Activated naive CD4-positive, alpha-beta T cell treated with anti-CD3 and anti-CD28 coated beads, Interleukin-2, amount 10 ng/mL, durations not matched to agents 7 days and 5 days (primary cell): Measurements from ENCODE around the gene PIGB.
A peak's percentile ranks its signal among the peaks of the same experiment; 100 is the strongest.
"Not testable (repeated sequence)": the region's sequence is repeated elsewhere in the genome, so short reads cannot be mapped to it uniquely, and the experiment has no call there.

Experiments used
- CTCF ChIA-PET: fragments of 350-600 bp; sonication (Branson Sonifier 250); formaldehyde crosslinking; loops from one replicate; lab custom pipeline; 2021; ENCODE audit warnings: antibody characterized with exemption; lab: Charles Lee
- DNase-seq: peaks from one replicate; pipeline ENCODE4 v3.0.0-alpha.2; 2020
- H3K27ac Mint-ChIP-seq: one replicate; pipeline ENCODE4 v1.8.0; 2021; ENCODE audit warnings: mild to moderate bottlenecking, moderate library complexity, mixed read lengths
- H3K27me3 Mint-ChIP-seq: one replicate; pipeline ENCODE4 v1.8.0; 2021; ENCODE audit warnings: mild to moderate bottlenecking, mixed read lengths
- H3K36me3 Mint-ChIP-seq: one replicate; pipeline ENCODE4 v1.8.0; 2021; ENCODE audit warnings: mixed read lengths
- H3K4me1 Mint-ChIP-seq: one replicate; pipeline ENCODE4 v1.8.0; 2021; ENCODE audit warnings: mixed read lengths
- H3K4me3 Mint-ChIP-seq: one replicate; pipeline ENCODE4 v1.8.0; 2021; ENCODE audit warnings: mild to moderate bottlenecking, moderate library complexity, mixed read lengths
- H3K9me3 Mint-ChIP-seq: one replicate; pipeline ENCODE4 v1.8.0; 2021; ENCODE audit warnings: mixed read lengths

PIGB gene

DNA sequence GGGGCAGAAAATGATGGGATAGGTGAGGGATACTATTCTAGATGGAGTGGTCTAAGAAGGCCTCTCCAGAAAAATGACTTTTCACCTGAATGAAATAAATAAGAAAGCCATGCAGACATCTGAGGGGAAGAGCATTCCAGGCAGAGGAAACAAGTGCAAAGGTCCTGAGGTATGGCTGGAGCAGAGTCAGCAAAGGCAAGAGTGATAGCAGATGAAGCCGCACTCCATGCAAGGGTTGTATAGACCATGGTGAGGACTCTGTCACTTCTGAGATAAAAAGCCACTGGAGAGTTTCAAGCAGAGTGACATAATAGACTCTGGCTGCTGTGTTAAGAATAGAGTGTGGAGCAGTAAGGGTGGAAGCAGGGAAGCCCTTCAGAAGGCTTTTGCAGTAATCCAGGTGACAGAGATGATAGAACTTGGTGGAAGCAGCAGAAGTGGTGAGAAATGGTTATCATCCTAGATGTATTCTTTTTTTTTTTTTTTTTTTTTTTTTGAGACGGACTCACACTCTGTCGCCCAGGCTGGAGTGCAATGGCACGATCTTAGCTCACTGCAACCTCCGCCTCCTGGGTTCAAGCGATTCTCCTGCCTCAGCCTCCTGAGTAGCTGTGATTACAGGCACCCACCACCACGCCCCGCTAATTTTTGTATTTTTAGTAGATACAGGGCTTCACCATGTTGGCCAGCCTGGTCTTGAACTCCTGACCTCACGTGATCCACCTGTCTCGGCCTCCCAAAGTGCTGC lies 32.4 kb upstream of the PIGB start:
- Mint-ChIP-seq H3K4me1 (peaks cover 72% of the 10 kb centered on the region), H3K36me3 (peaks cover 50% of the 10 kb centered on the region), H3K4me3 (peak overlapping the region; percentile 17)
- not testable (repeated sequence) for H3K27ac Mint-ChIP-seq, H3K9me3 Mint-ChIP-seq, H3K27me3 Mint-ChIP-seq, DNase-seq
- CTCF ChIA-PET: interaction anchor here (2.0 to 3.1 kb wide), 2 partner anchors 46 to 68 kb away, joined by 5 to 20 read pairs; no protein-coding TSS in a partner anchor

DNA sequence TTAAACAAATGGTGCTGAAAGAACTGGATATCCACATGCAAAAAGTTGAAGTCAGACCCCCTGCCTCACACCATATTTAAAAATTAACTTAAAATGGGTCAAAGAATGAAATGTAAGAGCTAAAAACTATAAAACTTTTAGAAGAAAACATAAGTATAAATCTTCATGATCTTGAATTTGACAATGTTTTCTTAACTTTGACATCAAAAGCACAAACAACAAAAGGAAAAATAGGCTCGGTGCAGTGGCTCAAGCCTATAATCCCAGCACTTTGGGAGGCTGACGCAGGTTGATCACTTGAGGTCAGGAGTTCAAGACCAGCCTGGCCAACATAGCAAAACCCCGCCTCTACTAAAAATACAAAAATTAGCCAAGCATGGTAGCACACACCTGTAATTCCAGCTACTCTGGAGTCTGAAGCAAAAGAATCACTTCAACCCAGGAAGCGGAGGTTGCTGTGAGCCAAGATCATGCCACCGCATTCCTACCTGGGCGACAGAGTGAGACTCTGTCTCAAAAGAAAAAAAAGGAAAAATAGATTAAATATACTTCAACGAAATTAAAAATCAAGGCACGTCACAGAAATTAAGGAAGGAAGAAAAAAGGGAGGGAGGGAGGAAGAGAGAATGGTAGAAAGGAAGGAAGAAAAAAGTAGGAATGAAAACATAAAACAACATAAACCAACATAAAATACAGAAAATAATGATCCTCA lies 30.9 kb upstream of the PIGB start:
- Mint-ChIP-seq H3K36me3 (peaks cover 43% of the 10 kb centered on the region), H3K4me3 (peak overlapping the region; percentile 91), H3K27ac (peak overlapping the region; percentile 91), H3K27me3 (no peaks in the 10 kb centered on the region), H3K4me1 (peaks cover 56% of the 10 kb centered on the region), H3K9me3 (no peaks in the 10 kb centered on the region)
- CTCF ChIA-PET: interaction anchor here (2.0 to 3.1 kb wide), 2 partner anchors 47 to 70 kb away, joined by 5 to 20 read pairs; no protein-coding TSS in a partner anchor
- DNase-seq: no peak

DNA sequence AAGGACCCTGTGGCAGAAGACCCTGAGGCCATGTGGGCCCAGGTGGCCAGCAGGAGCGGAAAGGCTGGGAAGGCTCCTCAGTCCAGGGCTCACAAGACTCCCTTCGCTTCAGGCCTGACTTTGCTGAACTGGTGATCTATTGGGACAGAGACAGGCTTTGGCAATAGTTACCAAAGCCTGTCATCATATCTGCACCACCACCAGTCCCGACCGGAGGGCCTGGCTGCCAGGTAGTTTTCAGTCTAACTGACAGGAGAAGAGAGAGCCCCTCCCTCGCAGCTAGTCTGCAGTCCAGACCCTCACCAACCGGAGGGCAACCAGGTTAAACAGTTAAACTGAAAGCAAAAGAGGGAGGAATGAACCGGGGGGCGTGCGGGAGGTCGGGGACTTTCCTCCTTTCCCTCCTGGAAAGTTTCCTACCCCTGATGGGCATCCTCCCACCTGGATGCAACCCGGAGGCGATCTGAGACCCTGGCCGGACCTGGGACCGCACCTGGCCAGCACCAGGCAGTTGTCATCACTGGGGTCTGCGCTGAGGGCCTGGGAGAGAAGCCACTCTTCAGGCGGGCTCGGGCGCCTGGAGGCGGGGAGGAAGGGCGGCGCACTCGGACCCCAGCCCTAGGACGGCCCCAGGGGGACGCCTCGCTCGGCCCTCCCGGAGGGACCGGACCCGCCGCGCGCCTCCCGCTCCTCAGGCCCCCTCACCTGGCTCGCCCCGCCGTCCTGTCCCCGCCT lies 29.8 kb upstream of the PIGB start:
- DNase-seq: peak; percentile 55
- H3K36me3 Mint-ChIP-seq: peaks cover 38% of the 10 kb centered on the region
- peak overlapping the region; percentile 91 for H3K4me3 Mint-ChIP-seq
- H3K4me1 Mint-ChIP-seq: peaks cover 46% of the 10 kb centered on the region
- H3K9me3 Mint-ChIP-seq: no peaks in the 10 kb centered on the region
- H3K27me3 Mint-ChIP-seq: no peaks in the 10 kb centered on the region
- peak overlapping the region; percentile 91 for H3K27ac Mint-ChIP-seq
- CTCF ChIA-PET: interaction anchor here (0.5 to 3.1 kb wide), 2 partner anchors 71 to 121 kb away, joined by 3 to 20 read pairs; no protein-coding TSS in a partner anchor

DNA sequence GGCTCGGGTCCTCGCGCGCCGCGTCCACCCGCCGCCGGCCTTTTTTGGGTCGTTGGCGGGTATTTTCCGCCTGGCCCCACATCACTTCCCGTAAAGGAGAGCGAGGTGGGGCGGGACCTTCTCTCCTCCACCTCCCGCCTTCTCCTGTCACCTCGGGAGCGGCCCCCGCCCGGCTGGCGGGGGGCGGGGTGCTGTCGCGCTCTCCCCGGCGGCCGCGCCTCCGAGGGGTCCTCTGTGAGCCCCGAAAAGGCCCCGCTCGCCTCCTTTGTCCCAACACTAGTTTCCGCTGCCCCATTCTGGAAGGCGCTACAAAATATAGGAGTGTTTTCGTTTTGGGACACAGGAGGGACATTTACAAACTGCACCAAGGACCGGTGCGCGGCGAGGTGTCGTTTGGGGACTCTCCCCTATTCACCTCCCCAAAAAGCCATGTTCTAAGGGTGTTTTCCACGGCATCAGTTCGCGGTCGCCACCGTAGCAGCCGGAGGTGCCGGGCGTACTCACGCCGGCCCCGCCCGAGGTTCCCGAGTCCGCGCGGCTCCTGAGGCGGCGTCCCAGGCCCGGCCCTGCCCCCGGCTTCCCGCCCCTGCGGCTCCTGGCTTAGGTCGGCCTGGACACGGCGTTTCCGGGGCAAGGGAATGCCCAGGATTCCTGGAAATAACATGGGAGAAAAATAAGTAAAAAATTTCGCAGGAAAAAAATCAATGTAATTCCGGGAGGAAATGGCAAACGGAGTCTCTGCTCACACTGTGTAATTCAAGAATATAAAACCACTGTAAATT lies 29.1 kb upstream of the PIGB start, which contains the start of gene RAB27A:
TSS of gene RAB27A (minus strand) at position 68 of the 782 bp plus-strand sequence. CDS start 54,879 bp downstream, outside the sequence.
- H3K36me3 Mint-ChIP-seq: peaks cover 31% of the 10 kb centered on the region
- CTCF ChIA-PET: interaction anchor here (1.1 to 1.9 kb wide), 4 partner anchors 13 to 145 kb away, joined by 4 to 30 read pairs (median 14); no protein-coding TSS in a partner anchor

DNA sequence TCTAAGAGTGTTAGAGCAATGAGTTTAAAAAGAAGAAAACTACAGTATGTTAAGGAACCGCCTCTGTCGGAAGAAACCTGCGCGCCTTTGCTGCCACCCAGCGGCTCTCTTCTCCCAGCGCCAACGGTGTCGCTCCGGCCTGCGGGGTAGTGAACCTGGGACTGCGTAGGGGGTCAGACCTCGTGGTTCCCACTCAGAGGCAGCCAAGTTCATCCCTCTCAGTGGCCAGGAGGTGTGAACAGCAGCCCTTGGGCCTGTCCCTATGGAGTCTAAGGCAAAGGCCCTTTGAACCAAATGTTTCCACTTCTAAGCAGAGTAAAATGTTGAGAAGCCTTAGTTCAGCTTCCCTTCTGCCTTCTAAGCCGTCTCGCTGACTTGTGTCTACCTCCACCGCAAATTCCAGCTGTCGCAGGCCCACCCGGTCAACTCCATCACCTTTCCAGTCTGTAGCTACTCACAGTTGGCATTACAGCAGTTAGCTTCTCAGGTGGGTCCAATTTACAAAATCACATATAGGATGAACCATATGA lies 28.4 kb upstream of the PIGB start:
- peak overlapping the region; percentile 91 for H3K4me3 Mint-ChIP-seq

More for the DNA sequence above, 29.1 kb upstream of the PIGB start, which contains the start of gene RAB27A:
- Mint-ChIP-seq H3K4me1 (peaks cover 39% of the 10 kb centered on the region), H3K9me3 (no peaks in the 10 kb centered on the region), H3K27ac (peak within 1 kb of the TSS; percentile 91), H3K4me3 (peak within 1 kb of the TSS; percentile 91), H3K27me3 (peaks cover 1% of the 10 kb centered on the region)
- DNase-seq: peak; percentile 87

DNA sequence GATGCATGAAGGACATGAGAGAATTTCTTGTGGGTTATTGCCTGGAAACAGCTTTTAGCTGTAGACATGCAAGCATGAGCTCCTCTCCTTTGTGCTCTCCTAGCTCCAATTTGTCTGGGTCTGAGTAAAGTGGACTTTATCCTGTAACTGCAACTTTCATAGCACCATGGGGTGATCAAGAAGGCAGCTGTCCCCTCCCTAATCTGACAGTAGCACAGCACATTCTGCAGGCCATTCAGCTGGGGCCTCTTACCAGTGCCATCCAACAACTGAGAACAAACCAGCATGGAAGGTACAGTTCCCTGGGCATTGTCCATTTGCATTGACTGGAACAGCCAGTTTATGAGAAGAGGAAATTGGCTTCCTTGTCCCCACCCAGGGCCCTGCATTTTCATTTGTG lies 21.7 kb upstream of the PIGB start:
- Mint-ChIP-seq H3K4me1 (no peaks in the 10 kb centered on the region), H3K9me3 (no peaks in the 10 kb centered on the region), H3K27me3 (peaks cover 4% of the 10 kb centered on the region), H3K4me3 (no peak overlapping the region), H3K27ac (no peak overlapping the region), H3K36me3 (no peaks in the 10 kb centered on the region)
- no peak for DNase-seq
- CTCF ChIA-PET: no interaction called here

More for the DNA sequence above, 28.4 kb upstream of the PIGB start:
- CTCF ChIA-PET: interaction anchor here (0.7 to 1.9 kb wide), 14 partner anchors 13 to 149 kb away, joined by 3 to 30 read pairs (median 4); partner anchors contain the start of gene RSL24D1
- DNase-seq: peak; percentile 88
- Mint-ChIP-seq H3K9me3 (no peaks in the 10 kb centered on the region), H3K27ac (peak overlapping the region; percentile 91), H3K36me3 (peaks cover 26% of the 10 kb centered on the region), H3K27me3 (peaks cover 4% of the 10 kb centered on the region), H3K4me1 (peaks cover 32% of the 10 kb centered on the region)

DNA sequence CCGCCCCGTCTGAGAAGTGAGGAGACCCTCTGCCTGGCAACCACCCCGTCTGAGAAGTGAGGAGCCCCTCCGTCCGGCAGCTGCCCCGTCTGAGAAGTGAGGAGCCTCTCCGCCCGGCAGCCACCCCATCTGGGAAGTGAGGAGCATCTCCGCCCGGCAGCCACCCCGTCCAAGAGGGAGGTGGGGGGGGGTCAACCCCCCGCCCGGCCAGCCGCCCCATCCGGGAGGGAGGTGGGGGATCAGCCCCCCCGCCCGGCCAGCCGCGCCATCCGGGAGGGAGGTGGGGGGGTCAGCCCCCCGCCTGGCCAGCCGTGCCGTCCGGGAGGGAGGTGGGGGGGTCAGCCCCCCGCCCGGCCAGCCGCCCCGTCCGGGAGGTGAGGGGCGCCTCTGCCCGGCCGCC lies 16.2 kb upstream of the PIGB start:
- peaks cover 16% of the 10 kb centered on the region for H3K36me3 Mint-ChIP-seq
- DNase-seq, H3K4me3 Mint-ChIP-seq, H3K27me3 Mint-ChIP-seq, H3K4me1 Mint-ChIP-seq, H3K9me3 Mint-ChIP-seq, CTCF ChIA-PET, H3K27ac Mint-ChIP-seq: not testable (repeated sequence)

DNA sequence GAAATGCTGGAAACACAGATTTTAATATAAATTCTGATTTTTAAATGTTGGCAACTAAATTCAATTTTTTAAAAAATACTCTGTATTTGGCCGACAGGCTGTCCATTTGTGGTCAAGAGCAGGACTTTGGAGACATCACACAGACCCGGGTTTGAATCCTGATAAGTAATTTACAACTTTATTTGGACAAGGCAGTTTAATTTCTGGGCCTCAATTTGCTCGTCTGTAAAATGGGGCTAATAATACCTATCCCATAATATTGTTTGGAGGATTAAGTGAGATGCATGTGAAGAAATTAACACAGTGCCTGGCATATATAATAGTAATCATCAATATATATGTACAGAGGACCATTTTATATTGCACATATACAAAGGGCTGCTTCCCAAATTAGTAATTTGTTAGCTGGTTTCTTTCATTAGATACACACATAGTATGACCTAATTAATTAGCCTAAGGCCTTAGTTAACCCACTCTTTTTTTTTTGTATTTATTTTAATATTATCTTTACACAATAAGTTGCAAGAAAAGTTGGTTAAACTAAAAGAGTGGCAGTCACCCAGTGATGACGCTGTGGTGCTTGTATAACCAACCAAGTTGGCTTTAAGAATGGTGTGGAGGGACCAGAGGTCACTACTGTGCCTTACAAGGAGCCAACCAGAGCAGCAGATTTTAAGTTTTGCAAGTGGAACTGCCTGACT lies 665 bp downstream of the PIGB start:
- no peaks in the 10 kb centered on the region for H3K27me3 Mint-ChIP-seq
- CTCF ChIA-PET: interaction anchor here (1.0 to 1.3 kb wide), 3 partner anchors 88 to 151 kb away, joined by 3 to 4 read pairs (median 4); partner anchors contain the start of gene CCPG1
- H3K4me1 Mint-ChIP-seq: peaks cover 55% of the 10 kb centered on the region
- peak overlapping the region; percentile 90 for H3K4me3 Mint-ChIP-seq
- H3K27ac Mint-ChIP-seq: peak overlapping the region; percentile 99
- H3K9me3 Mint-ChIP-seq: no peaks in the 10 kb centered on the region
- H3K36me3 Mint-ChIP-seq: peaks cover 50% of the 10 kb centered on the region
- DNase-seq: no peak

DNA sequence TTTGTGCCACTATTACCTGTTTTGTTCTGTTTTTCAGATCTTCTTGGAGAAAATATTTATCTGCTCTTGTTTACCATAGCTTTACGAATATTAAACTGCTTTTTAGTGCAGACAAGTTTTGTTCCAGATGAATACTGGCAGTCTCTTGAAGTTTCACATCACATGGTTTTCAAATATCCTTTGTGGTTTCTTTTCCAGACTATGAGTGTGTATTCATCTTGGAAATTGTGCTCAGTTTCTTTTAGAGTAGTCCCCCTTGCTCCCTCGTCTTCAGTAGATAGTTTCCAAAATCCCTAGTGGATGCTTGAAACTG lies 1.2 kb downstream of the PIGB start:
- Mint-ChIP-seq H3K4me1 (peaks cover 50% of the 10 kb centered on the region), H3K4me3 (peak overlapping the region; percentile 66), H3K9me3 (no peaks in the 10 kb centered on the region), H3K36me3 (peaks cover 45% of the 10 kb centered on the region), H3K27ac (peak overlapping the region; percentile 52), H3K27me3 (no peaks in the 10 kb centered on the region)
- CTCF ChIA-PET: interaction anchor here (1.0 kb wide), 1 partner anchor 151 kb away, joined by 3 read pairs; no protein-coding TSS in a partner anchor
- no peak for DNase-seq

DNA sequence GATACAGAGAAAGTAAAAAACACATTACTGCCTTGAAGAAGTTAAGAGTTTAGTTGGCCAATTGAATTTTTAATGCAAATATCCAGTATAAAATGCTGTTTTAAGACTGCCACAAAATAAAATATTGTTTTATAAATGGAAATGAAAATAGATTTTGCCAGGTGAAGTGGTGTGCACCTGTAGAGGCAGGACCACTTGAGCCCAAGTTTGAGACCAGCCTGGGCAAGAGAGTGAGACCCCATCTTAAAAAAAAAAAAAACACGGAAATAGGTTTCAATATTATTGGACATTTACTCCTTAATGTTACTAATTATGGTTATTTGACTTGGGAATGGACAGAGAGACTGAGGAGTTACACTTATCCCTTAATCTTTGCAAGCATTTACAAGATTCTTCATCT lies 1.9 kb downstream of the PIGB start:
- Mint-ChIP-seq H3K9me3 (no peaks in the 10 kb centered on the region), H3K27me3 (no peaks in the 10 kb centered on the region), H3K4me1 (peaks cover 44% of the 10 kb centered on the region), H3K4me3 (no peak overlapping the region), H3K36me3 (peaks cover 39% of the 10 kb centered on the region), H3K27ac (no peak overlapping the region)
- no peak for DNase-seq
- CTCF ChIA-PET: no interaction called here

DNA sequence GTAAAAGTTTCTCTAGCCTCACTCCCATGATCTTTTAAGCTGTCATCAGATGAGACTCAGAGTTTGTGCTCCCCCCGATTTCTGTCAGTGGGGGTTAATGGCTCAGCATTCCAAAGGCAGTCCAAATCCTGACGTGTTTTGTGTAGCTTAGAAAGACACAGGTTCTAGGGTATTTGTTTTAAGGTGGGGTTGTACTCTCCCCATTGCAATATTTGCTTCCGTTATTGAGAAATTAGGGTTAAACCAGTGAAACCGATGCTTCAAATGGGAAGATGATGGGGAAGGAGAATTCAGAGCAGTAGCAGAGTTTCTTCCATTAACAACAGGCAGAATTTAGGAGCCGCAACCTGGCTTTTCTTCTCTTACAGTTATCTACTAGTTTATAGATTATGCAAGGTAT lies 3.4 kb downstream of the PIGB start:
- no peak for DNase-seq
- CTCF ChIA-PET: interaction anchor here (1.5 kb wide), 1 partner anchor 31 kb away, joined by 3 read pairs; no protein-coding TSS in a partner anchor
- H3K27ac Mint-ChIP-seq: no peak overlapping the region
- no peak overlapping the region for H3K4me3 Mint-ChIP-seq
- peaks cover 33% of the 10 kb centered on the region for H3K36me3 Mint-ChIP-seq
- H3K4me1 Mint-ChIP-seq: peaks cover 31% of the 10 kb centered on the region
- no peaks in the 10 kb centered on the region for H3K27me3 Mint-ChIP-seq
- H3K9me3 Mint-ChIP-seq: no peaks in the 10 kb centered on the region

DNA sequence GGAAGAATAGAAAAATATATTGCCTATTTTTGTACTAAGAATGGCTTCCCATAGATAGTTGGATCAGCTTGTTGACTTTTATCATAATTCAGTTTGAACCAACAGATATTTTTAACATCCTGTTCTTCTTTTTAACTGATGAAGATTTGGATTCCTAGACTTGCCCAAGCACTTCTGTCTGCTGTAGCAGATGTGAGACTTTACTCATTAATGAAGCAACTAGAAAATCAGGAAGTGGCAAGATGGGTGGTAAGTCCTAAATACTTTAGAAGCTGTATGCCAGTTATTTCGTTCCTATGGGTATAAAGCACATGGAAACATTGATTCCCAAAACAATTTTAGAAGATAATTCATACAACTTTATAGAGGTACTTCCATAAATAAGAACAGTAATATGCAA lies 8.4 kb downstream of the PIGB start:
- no peak for DNase-seq
- H3K27ac Mint-ChIP-seq: no peak overlapping the region
- no peaks in the 10 kb centered on the region for H3K9me3 Mint-ChIP-seq
- peaks cover 4% of the 10 kb centered on the region for H3K4me1 Mint-ChIP-seq
- CTCF ChIA-PET: no interaction called here
- H3K36me3 Mint-ChIP-seq: peaks cover 36% of the 10 kb centered on the region
- H3K27me3 Mint-ChIP-seq: no peaks in the 10 kb centered on the region
- no peak overlapping the region for H3K4me3 Mint-ChIP-seq
